Transverse colon (tissue), 4 donors: ENCODE data around the gene GASK1A. TPM values are rescaled to one million over a fixed set of nuclear protein-coding genes. Genes with fewer than 3 reads are reported as not detected.

Experiments
- DNase-seq: peaks from one replicate; pipeline ENCODE4 v3.0.0-alpha.2; 2019
- H3K27ac ChIP-seq, 4 donors: fragments of 200-600 bp; sonication (generic); 2 replicates each; pipeline ENCODE4 v1.5.1; 2016 to 2018; ENCODE audit warnings: inconsistent platforms in 4 of 4
- H3K27me3 ChIP-seq: fragments of 200-600 bp; sonication (generic); 2 replicates; pipeline ENCODE4 v1.5.1; 2017; ENCODE audit warnings: inconsistent platforms
- H3K36me3 ChIP-seq, 4 donors: fragments of 200-600 bp; sonication (generic); 2 replicates each; pipeline ENCODE4 v1.5.1; 2017 to 2019; ENCODE audit warnings: inconsistent platforms in 4 of 4
- H3K4me1 ChIP-seq, 4 donors: fragments of 200-600 bp; sonication (generic); 2 replicates each; pipeline ENCODE4 v1.5.1; 2017 to 2020; ENCODE audit warnings: inconsistent platforms in 4 of 4
- H3K4me3 ChIP-seq, 4 donors: fragments of 200-600 bp; sonication (generic); 1 replicate in 1 of 4; 2 replicates in 3 of 4; pipeline versions ENCODE4 v1.5.1 to v1.6.1; 2017 to 2019; ENCODE audit warnings: inconsistent platforms in 4 of 4
- H3K9me3 ChIP-seq, 2 donors: fragments of 200-600 bp; sonication (generic); 2 replicates each; pipeline ENCODE4 v1.5.1; 2017 to 2019; ENCODE audit warnings: inconsistent platforms in 2 of 2
- EP300 ChIP-seq: sonication (generic); formaldehyde crosslinking; IDR thresholded peaks from one replicate; pipeline ENCODE4 v1.6.1; 2017; ENCODE audit warnings: antibody characterized with exemption, low read depth
- POLR2A ChIP-seq: fragments of 450-650 bp; IDR thresholded peaks from one replicate; pipeline ENCODE4 v1.6.1; 2016; ENCODE audit warnings: antibody characterized with exemption, mild to moderate bottlenecking, moderate library complexity
- POLR2AphosphoS5 ChIP-seq, 3 donors: sonication (generic); formaldehyde crosslinking; IDR thresholded peaks; one replicate each; pipeline ENCODE4 v1.6.1; 2016; ENCODE audit warnings: antibody characterized with exemption in 3 of 3
- WGBS, 2 donors: methylation state at CpG; one replicate each; pipeline ENCODE4 v1.1.5; 2018; ENCODE audit warnings: low coverage in 1 of 2; 5-methylcytosine and 5-hydroxymethylcytosine counted together
- in situ Hi-C, 4 donors: fragments of 200-750 bp; cut with MboI; loops; one replicate each; pipeline versions ENCODE4 v1.15.0 to v1.15.1; 2017; ENCODE audit warnings: low sequenced_read_pairs in 3 of 4, low pct_ligation_motif_present in 1 of 4, low pct_unique_long_range_greater_than_20kb in 1 of 4
- intact Hi-C: fragments of 100-400 bp; cut with DNase I; formaldehyde crosslinking; loops from one replicate; pipeline ENCODE4 v1.15.1; 2023; ENCODE audit warnings: low total_unique reads
- total RNA-seq, 4 donors: library from RNA; depleted of rRNA; stranded (reverse); fragments of >200 nt; gene quantifications; one replicate each; pipeline ENCODE4 v1.1.0, GENCODE V29; 2016
- TF ChIP-seq, protein P1 (sequence below), 5 experiments: fragments of 200-600 bp in 3 of 5; fragments of 450-650 bp in 2 of 5; sonication (generic) in 3 of 5; IDR thresholded peaks; 1 replicate in 2 of 5; 2 replicates in 3 of 5; pipeline ENCODE4 v1.5.1; 2016 to 2017; ENCODE audit warnings: antibody characterized with exemption in 5 of 5, inconsistent platforms in 3 of 5, mild to moderate bottlenecking in 2 of 5, moderate library complexity in 1 of 5

GASK1A gene
- total RNA-seq, 4 donors from 2014 or later = 0.75 to 5.9 (median 3.6) TPM

DNA sequence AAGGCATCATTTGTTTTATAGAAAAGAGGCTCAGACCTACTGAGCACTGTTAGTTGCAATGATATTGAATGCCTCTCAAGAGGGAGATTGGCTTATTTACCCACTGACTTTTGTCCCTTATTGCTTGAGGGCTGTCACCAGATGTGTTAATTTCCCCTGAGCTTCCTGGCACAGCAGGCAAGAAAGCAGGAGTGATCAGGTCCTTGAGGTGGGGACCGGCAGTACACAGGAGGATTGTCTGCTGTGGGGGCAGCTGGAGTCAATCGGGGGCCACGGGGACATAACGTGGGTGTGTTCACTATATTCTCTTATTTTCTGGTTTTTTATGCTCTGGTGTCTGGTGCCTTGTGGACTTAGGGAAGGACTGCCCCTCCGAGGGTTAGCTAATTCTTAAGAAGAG lies 44.6 kb downstream of the GASK1A start:
- Histone ChIP-seq H3K9me3 (no peaks in the 10 kb centered on the region), H3K4me3 (no peak overlapping the region), H3K27me3 (no peaks in the 10 kb centered on the region), H3K36me3 (no peaks in the 10 kb centered on the region), H3K27ac (no peak overlapping the region), H3K4me1 (peaks cover 0 to 7% (median 1%) of the 10 kb centered on the region in 4 donors)
- no peak for DNase-seq
- TF ChIP-seq EP300 = no peak
- TF ChIP-seq POLR2AphosphoS5 (IDR thresholded peaks at IDR 0.05) = no peak
- 81% methylated on average over 5 of the region's 5 CpGs; no CpG with 5 or more reads in 1 of the 2 donors for WGBS, 2 donors
- intact Hi-C loops (no loop called here), in situ Hi-C loops (no loop called here)

DNA sequence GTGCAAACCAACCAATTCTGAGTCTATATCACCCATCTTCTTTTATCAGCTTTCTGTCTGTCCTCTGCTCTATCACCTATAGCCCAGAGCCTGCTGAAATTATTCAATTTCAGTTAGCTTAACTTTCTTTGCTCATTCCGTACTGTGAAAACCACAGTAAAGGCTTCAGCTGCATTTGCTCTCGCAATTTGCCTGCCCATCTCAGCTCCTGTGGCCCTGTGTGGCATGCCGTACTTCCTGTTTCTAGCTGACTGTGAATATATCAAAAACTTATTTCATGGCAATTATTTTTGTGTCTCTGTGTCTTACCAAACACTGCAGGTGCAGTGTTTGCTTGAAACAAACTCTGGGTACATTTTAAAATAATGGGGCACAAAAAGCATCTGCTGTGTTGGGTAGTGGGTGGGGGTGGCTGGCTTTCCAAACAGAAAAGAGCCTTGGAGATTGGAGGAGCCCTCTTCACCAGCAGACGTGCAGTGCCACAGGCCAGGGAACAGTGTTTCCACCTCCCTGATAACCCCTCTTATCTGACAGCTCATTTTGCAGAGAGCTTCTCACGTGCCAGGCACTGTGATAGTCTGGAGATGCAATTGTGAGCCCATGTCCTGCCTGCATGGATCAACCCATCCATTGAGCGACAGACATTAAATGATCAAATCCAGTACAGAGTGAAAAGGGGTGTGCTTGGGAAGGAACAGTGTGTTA lies 45.2 kb downstream of the GASK1A start:
- WGBS, 2 donors = 57 to 64% methylated on average over 5 to 6 of the region's 6 CpGs
- TF ChIP-seq POLR2AphosphoS5 (IDR thresholded peaks at IDR 0.05) (no peak), EP300 (no peak), POLR2A (no peak)
- TF ChIP-seq, protein P1, sequence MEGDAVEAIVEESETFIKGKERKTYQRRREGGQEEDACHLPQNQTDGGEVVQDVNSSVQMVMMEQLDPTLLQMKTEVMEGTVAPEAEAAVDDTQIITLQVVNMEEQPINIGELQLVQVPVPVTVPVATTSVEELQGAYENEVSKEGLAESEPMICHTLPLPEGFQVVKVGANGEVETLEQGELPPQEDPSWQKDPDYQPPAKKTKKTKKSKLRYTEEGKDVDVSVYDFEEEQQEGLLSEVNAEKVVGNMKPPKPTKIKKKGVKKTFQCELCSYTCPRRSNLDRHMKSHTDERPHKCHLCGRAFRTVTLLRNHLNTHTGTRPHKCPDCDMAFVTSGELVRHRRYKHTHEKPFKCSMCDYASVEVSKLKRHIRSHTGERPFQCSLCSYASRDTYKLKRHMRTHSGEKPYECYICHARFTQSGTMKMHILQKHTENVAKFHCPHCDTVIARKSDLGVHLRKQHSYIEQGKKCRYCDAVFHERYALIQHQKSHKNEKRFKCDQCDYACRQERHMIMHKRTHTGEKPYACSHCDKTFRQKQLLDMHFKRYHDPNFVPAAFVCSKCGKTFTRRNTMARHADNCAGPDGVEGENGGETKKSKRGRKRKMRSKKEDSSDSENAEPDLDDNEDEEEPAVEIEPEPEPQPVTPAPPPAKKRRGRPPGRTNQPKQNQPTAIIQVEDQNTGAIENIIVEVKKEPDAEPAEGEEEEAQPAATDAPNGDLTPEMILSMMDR (IDR thresholded peaks at IDR 0.05) = no peak

GRCh38 chr3:43025423-43025822 lies 46.3 kb downstream of the GASK1A start:
- no peak overlapping the region for H3K27ac ChIP-seq
- intact Hi-C loops = no loop called here
- WGBS, 2 donors = 80 to 81% methylated on average over 2 to 5 of the region's 5 CpGs

More for the DNA sequence above, 45.2 kb downstream of the GASK1A start:
- no peak overlapping the region for H3K27ac ChIP-seq
- H3K27me3 ChIP-seq = no peaks in the 10 kb centered on the region
- H3K9me3 ChIP-seq = no peaks in the 10 kb centered on the region
- H3K4me3 ChIP-seq = no peak overlapping the region
- H3K36me3 ChIP-seq = no peaks in the 10 kb centered on the region
- in situ Hi-C loops = no loop called here
- intact Hi-C loops = no loop called here
- H3K4me1 ChIP-seq = peaks cover 0 to 2% (median 1%) of the 10 kb centered on the region in 4 donors
- no peak for DNase-seq

DNA sequence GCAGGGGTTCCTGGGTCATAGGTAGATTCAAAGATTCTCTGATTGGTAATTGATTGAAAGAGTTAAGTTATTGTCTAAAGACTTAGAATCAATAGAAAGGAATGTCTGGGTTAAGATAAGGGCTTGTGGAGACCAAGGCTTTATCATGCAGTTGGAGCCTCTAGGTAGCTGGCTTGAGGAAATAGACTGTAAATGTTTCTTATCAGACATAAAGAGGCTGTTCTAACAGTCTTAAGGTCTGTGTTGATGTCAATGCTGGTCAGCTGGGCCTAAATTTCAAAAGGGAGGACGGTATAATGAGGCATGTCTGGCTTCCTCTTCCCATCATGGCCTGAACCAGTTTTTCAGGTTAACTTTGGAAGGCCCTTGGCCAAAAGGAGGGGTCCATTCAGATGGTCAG lies 48.9 kb downstream of the GASK1A start:
- H3K36me3 ChIP-seq = no peaks in the 10 kb centered on the region
- H3K4me1 ChIP-seq = peaks cover 0 to 6% (median 0%) of the 10 kb centered on the region in 4 donors
- in situ Hi-C loops = no loop called here

More at GRCh38 chr3:43025423-43025822, 46.3 kb downstream of the GASK1A start:
- H3K27me3 ChIP-seq = no peaks in the 10 kb centered on the region
- peaks cover 0 to 2% (median 0%) of the 10 kb centered on the region in 4 donors for H3K4me1 ChIP-seq
- in situ Hi-C loops = no loop called here
- no peak overlapping the region for H3K4me3 ChIP-seq
- H3K36me3 ChIP-seq = no peaks in the 10 kb centered on the region
- TF ChIP-seq POLR2AphosphoS5 (IDR thresholded peaks at IDR 0.05) = no peak
- no peak for TF ChIP-seq POLR2A
- TF ChIP-seq, protein P1 (IDR thresholded peaks at IDR 0.05) = no peak
- TF ChIP-seq EP300 = no peak
- DNase-seq = no peak
- H3K9me3 ChIP-seq = no peaks in the 10 kb centered on the region

More for the DNA sequence above, 48.9 kb downstream of the GASK1A start:
- Histone ChIP-seq H3K27me3 (no peaks in the 10 kb centered on the region), H3K27ac (no peak overlapping the region), H3K4me3 (no peak overlapping the region), H3K9me3 (no peaks in the 10 kb centered on the region)
- WGBS, 2 donors = 58 to 100% methylated on average over 1 of the region's 1 CpG
- TF ChIP-seq EP300 (no peak), POLR2AphosphoS5 (IDR thresholded peaks at IDR 0.05) (no peak), POLR2A (no peak)
- TF ChIP-seq, protein P1 (IDR thresholded peaks at IDR 0.05) = no peak
- no peak for DNase-seq
- intact Hi-C loops = no loop called here
